Stimulated activated CD4-positive, alpha-beta T cell treated with anti-CD3 and anti-CD28 coated beads, Interleukin-15, amount 100 ng/mL, for 48 hours (primary cell): ENCODE results near the gene GSTP1.
"Not testable (repeated sequence)": the region's sequence is repeated elsewhere in the genome, so short reads cannot be mapped to it uniquely, and the experiment has no call there.

Experiments used
- DNase-seq, 2 donors: peaks; one replicate each; pipeline ENCODE4 v3.0.0-alpha.2; 2020; ENCODE audit warnings: low read depth in 2 of 2

The GSTP1 gene

GRCh38 chr11:67563705-67564114 lies 19.9 kb upstream of the GSTP1 start:
- not testable (repeated sequence) for DNase-seq

DNA sequence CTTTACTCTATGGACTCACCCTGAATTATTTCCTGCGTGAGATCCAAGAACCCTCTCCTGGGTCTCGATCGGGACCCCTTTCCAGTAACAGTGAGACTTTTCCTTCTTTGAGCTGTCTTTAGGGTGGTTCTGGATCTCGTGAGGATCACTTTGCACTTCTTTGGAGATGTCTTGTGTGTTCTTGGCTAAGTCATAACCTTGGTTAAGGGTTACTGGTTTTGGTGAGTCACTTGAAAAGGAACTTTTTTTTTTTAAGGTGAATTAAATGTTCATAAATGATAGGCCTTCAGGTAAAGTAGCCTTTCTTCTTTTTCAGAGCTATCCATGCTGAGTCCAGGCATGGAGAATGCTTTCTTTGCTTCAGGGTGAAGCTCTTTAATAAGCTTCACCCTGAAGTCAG lies 19.4 kb upstream of the GSTP1 start:
- no peak for DNase-seq

- no peak for DNase-seq
Measured at GRCh38 chr11:67571443-67571842, 12.2 kb upstream of the GSTP1 start.

- DNase-seq: no peak
Measured at GRCh38 chr11:67572305-67572704, 11.3 kb upstream of the GSTP1 start.

GRCh38 chr11:67572747-67573419 lies 10.7 kb upstream of the GSTP1 start:
- no peak for DNase-seq

- DNase-seq: no peak
Measured at GRCh38 chr11:67574938-67575337, 8.7 kb upstream of the GSTP1 start.

DNA sequence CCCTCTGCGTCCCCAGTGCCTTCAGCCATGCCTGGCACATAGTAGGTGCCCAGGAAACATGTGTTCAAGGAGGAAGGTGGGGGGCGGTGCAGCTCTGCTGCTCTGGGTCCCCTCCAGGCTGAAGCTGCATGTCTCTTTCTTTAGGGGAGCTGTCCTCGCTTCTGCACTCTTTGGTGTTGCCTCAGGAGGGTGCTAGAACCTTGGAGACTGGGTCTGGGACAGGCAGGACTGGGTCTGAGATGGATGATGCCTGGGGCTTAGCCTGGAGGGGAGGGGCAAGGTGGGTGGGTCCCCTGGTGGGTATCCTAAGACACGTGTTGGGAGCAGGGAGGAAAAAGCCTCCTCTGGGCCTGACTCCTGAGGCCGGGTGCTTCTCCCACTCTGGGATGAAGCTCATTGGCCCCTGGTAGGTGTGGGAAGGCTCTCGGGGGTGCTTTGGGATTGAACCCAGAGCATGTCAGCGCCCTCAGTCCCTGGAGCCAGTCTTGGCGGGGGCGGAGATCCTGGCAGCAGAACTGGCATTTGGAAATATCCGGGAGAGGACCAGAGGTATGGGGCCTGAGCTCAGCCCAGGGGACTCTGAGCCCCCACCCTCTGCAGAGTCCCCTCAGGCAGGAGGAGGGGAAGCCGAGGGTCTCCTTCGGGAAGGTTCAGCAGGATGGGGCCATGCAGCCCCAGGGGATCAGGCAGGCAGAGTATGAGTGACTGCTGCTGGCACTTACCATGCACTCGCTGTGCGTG lies 6.7 kb upstream of the GSTP1 start:
- no peak for DNase-seq

DNA sequence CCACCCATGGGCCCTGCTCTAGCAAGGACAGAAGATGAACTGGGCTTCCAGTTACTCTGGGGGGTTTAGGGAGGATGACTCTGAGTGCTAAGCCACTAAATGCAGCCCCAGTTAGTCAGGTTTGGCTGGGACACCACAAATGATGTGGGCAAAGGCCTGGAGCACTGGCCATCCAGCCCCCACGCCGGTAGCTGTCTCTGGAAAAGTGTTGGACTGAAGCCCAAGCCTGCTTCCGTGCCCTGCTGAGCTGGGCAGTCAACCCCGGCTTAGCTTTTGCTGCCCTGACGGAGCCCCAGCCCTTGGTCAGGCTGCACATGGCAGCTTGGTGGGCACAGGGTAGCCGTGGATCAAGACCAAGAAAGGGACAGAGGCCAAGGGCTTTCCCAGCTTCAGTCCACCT lies 5.7 kb upstream of the GSTP1 start:
- no peak for DNase-seq

- DNase-seq: no peak
Measured at GRCh38 chr11:67581469-67581868, 2.1 kb upstream of the GSTP1 start.

- DNase-seq: no peak
Measured at GRCh38 chr11:67582011-67582410, 1.6 kb upstream of the GSTP1 start.

DNA sequence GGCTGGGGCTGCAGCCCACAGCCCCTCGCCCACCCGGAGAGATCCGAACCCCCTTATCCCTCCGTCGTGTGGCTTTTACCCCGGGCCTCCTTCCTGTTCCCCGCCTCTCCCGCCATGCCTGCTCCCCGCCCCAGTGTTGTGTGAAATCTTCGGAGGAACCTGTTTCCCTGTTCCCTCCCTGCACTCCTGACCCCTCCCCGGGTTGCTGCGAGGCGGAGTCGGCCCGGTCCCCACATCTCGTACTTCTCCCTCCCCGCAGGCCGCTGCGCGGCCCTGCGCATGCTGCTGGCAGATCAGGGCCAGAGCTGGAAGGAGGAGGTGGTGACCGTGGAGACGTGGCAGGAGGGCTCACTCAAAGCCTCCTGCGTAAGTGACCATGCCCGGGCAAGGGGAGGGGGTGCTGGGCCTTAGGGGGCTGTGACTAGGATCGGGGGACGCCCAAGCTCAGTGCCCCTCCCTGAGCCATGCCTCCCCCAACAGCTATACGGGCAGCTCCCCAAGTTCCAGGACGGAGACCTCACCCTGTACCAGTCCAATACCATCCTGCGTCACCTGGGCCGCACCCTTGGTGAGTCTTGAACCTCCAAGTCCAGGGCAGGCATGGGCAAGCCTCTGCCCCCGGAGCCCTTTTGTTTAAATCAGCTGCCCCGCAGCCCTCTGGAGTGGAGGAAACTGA lies 731 bp downstream of the GSTP1 start:
- DNase-seq: no peak

- no peak for DNase-seq
Measured at GRCh38 chr11:67584881-67585873, 1.6 kb downstream of the GSTP1 start.

- DNase-seq: no peak
Measured at GRCh38 chr11:67585911-67586310, 2.3 kb downstream of the GSTP1 start.

DNA sequence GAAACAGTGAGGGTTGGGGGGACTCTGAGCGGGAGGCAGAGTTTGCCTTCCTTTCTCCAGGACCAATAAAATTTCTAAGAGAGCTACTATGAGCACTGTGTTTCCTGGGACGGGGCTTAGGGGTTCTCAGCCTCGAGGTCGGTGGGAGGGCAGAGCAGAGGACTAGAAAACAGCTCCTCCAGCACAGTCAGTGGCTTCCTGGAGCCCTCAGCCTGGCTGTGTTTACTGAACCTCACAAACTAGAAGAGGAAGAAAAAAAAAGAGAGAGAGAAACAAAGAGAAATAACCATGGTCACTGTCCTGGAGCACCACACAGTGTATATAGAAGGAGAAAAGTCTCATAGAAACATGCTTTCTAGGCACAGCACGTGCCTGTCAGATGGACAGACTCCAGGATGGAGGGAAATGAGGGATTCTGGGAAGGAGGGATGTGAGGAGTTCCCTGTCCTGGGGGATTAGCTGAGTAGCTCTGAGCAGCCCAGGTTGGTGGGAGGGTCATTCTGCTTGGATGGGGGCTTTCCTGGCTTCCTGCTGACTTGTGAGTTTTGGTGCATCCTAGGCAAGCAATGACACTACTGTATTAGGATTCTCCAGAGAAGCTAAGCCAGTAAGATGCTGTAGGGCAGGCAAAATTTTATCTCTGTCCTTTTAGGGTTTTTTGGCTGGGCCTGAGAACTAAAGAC lies 3.1 kb downstream of the GSTP1 start:
- DNase-seq: no peak

DNA sequence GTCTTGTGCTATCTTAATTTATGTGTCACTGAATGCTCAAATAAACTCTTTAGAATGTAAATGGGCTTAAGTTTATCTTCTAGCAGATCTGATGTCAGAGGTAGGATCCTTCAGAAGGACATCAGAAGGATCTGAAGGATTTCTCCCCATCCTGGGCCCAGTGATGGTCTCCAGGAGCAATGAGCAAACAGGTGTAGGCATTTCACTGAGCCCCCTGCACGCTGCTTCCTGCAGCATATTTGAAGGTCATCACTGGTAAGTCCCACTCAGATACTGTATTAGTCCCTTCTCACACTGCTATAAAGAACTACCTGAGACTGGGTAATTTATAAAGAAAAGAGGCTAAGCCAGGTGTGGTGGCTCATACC lies 4.5 kb downstream of the GSTP1 start:
- no peak for DNase-seq

GRCh38 chr11:67588899-67589415 lies 5.3 kb downstream of the GSTP1 start:
- not testable (repeated sequence) for DNase-seq

- no peak for DNase-seq
Measured at GRCh38 chr11:67592880-67593564, 9.4 kb downstream of the GSTP1 start.

- no peak for DNase-seq
Measured at GRCh38 chr11:67593565-67593905, 9.9 kb downstream of the GSTP1 start.

DNA sequence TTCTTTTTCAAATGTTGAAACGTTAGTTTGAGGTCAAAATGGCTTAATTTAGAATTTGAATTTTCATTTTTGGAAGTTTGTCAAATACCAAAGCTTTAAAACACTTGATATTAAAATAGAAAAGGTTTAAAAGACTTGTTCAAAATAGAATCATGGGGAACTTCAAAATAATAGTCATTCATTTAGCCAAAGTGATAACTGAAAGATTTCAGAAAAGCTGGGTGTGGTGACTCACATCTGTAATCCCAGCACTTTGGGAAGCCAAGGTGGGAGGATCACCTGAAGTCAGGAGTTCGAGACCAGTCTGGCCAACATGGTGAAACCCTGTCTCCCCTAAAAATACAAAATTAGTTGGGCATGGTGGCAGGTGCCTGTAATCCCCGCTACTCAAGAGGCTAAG lies 10.9 kb downstream of the GSTP1 start:
- no peak for DNase-seq

GRCh38 chr11:67596753-67597300 lies 13.2 kb downstream of the GSTP1 start:
- DNase-seq: no peak
